ENCODE measurements around the gene PDC. TPM values are rescaled to one million over a fixed set of nuclear protein-coding genes. Genes with fewer than 3 reads are reported as not detected.

The PDC gene
- polyA plus RNA-seq, 1 donor (not counting 4 experiments of a cell fraction or from before 2014, with no cell fraction given), result not detected

DNA sequence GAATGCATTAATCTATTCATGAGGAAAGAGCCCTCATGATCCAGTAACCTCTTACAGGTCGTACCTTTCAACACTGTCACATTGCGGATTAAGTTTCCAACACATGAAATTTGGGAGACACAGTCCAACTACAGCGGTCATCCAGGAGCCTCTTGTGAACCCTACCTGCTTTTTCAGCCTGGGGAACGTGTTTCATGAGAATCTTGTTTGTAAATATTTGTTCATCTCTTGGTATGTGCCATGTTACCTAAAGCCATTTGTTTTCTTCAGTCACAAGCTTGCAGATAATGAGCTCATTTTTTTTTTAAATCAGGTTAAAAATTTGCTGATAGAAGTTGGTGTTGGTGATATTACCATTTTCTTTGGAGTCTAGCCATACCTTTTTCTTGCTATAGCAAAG, 37.2 kb upstream of the PDC start:
- FAIRE-seq, result no peak
- Histone ChIP-seq H4K20me1 (ENCODE audit: control insufficient read depth, extremely low read depth, insufficient read depth, low read length) (no peaks in the 10 kb centered on the region), H2AFZ (ENCODE audit: control insufficient read depth, low read length) (no peak overlapping the region), H3K4me3 (ENCODE audit: control insufficient read depth in 2 of 3, extremely low read depth in 1 of 3, insufficient read depth in 2 of 3, low read depth in 1 of 3, low read length in 3 of 3) (no peak overlapping the region), H3K9me3 (ENCODE audit: control insufficient read depth, low read depth, low read length) (no peaks in the 10 kb centered on the region), H3K4me2 (ENCODE audit: control insufficient read depth, extremely low read depth, insufficient read depth, low read depth, low read length) (no peak overlapping the region), H3K9ac (ENCODE audit: control insufficient read depth, extremely low read depth, insufficient read depth, low read length) (no peak overlapping the region), H3K27ac (ENCODE audit: control insufficient read depth, insufficient read depth, low read length) (peak overlapping the region; percentile 15), H3K4me1 (ENCODE audit: control insufficient read depth, extremely low read depth, insufficient read depth, low read length) (peaks cover 40% of the 10 kb centered on the region), H3K79me2 (ENCODE audit: control insufficient read depth, insufficient read depth, low read length) (no peaks in the 10 kb centered on the region), H3K36me3 (ENCODE audit: control insufficient read depth in 2 of 2, extremely low read depth in 1 of 2, insufficient read depth in 2 of 2, low read length in 2 of 2) (no peaks in the 10 kb centered on the region), H3K9me1 (ENCODE audit: control insufficient read depth, extremely low read depth, insufficient read depth, low read length) (no peaks in the 10 kb centered on the region), H3K27me3 (ENCODE audit: control insufficient read depth, extremely low read depth, insufficient read depth, low read length) (no peaks in the 10 kb centered on the region)
- no peak for DNase-seq (ENCODE audit: low read depth, low spot score)
- dilution Hi-C loops (cut with MboI; ENCODE audit: extremely low pct_ligation_motif_present, low sequenced_read_pairs), result no loop called here
- TF ChIP-seq EZH2 (IDR thresholded peaks at IDR 0.05; ENCODE audit: low read length) (no peak), CTCF (optimal IDR thresholded peaks at IDR 0.05 in 1 of 3, IDR thresholded peaks at IDR 0.05 in 1 of 3, conservative IDR thresholded peaks at IDR 0.05 in 1 of 3; ENCODE audit: extremely low read depth in 1 of 3, insufficient read depth in 2 of 3, low read length in 3 of 3) (no peak)

DNA sequence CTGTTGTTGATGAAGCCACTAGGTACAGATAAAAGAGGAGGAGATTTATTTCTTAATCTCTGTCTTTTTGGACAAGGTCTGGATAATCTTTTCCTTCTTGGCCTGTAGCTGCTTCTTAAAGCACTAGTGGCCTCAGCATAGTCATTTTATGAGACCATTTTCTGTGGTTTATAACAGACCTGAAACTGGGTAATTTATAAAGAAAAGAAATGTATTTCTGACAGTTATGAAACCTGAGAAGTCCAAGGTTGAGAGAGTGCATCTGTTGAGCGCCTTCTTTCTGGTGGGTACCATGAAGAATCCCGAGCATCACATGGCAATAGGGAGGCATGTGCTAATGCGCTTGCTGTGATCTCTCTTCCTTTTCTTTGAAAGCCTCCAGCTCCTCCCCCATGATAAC, 36.7 kb upstream of the PDC start:
- no peak for TF ChIP-seq EZH2 (IDR thresholded peaks at IDR 0.05; ENCODE audit: low read length)
- TF ChIP-seq CTCF (optimal IDR thresholded peaks at IDR 0.05 in 1 of 3, IDR thresholded peaks at IDR 0.05 in 1 of 3, conservative IDR thresholded peaks at IDR 0.05 in 1 of 3; ENCODE audit: extremely low read depth in 1 of 3, insufficient read depth in 2 of 3, low read length in 3 of 3), result no peak
- Histone ChIP-seq H4K20me1 (ENCODE audit: control insufficient read depth, extremely low read depth, insufficient read depth, low read length) (no peaks in the 10 kb centered on the region), H3K27ac (ENCODE audit: control insufficient read depth, insufficient read depth, low read length) (no peak overlapping the region), H3K9me1 (ENCODE audit: control insufficient read depth, extremely low read depth, insufficient read depth, low read length) (no peaks in the 10 kb centered on the region), H3K36me3 (ENCODE audit: control insufficient read depth in 2 of 2, extremely low read depth in 1 of 2, insufficient read depth in 2 of 2, low read length in 2 of 2) (no peaks in the 10 kb centered on the region), H3K4me2 (ENCODE audit: control insufficient read depth, extremely low read depth, insufficient read depth, low read depth, low read length) (no peak overlapping the region), H3K27me3 (ENCODE audit: control insufficient read depth, extremely low read depth, insufficient read depth, low read length) (no peaks in the 10 kb centered on the region), H3K4me3 (ENCODE audit: control insufficient read depth in 2 of 3, extremely low read depth in 1 of 3, insufficient read depth in 2 of 3, low read depth in 1 of 3, low read length in 3 of 3) (no peak overlapping the region), H3K9ac (ENCODE audit: control insufficient read depth, extremely low read depth, insufficient read depth, low read length) (no peak overlapping the region), H3K4me1 (ENCODE audit: control insufficient read depth, extremely low read depth, insufficient read depth, low read length) (peaks cover 44% of the 10 kb centered on the region), H3K9me3 (ENCODE audit: control insufficient read depth, low read depth, low read length) (no peaks in the 10 kb centered on the region), H3K79me2 (ENCODE audit: control insufficient read depth, insufficient read depth, low read length) (no peaks in the 10 kb centered on the region), H2AFZ (ENCODE audit: control insufficient read depth, low read length) (no peak overlapping the region)
- FAIRE-seq, result no peak
- dilution Hi-C loops (cut with MboI; ENCODE audit: extremely low pct_ligation_motif_present, low sequenced_read_pairs), result no loop called here
- no peak for DNase-seq (ENCODE audit: low read depth, low spot score)

Data from keratinocyte (primary cell).